NCI-H2029 treated with DMSO at 0.1 percent for 48 hours (cell line): Measurements from ENCODE around the gene FIZ1.
A peak's percentile ranks its signal among the peaks of the same experiment; 100 is the strongest.
"Not testable (repeated sequence)": the region's sequence is repeated elsewhere in the genome, so short reads cannot be mapped to it uniquely, and the experiment has no call there.

Source experiments
- DNase-seq: peaks from one replicate; lab custom pipeline; 2025; lab: John Stamatoyannopoulos, UW

FIZ1 gene

GRCh38 chr19:55576746-55577145, 22.6 kb downstream of the FIZ1 start:
- DNase-seq = no peak

- not testable (repeated sequence) for DNase-seq
Observed at GRCh38 chr19:55573929-55574328, 25.4 kb downstream of the FIZ1 start.

- DNase-seq = not testable (repeated sequence)
Observed at GRCh38 chr19:55569477-55569876, 29.8 kb downstream of the FIZ1 start.

GRCh38 chr19:55567708-55568328, 31.5 kb downstream of the FIZ1 start:
- DNase-seq = no peak

GRCh38 chr19:55566823-55567222, 32.5 kb downstream of the FIZ1 start:
- DNase-seq = no peak

- DNase-seq = peak; percentile 23
Observed at GRCh38 chr19:55563261-55563690, 36.0 kb downstream of the FIZ1 start.

- no peak for DNase-seq
Observed at GRCh38 chr19:55559684-55560083, 39.6 kb downstream of the FIZ1 start.

GRCh38 chr19:55554741-55555152, 44.6 kb downstream of the FIZ1 start:
- DNase-seq = peak; percentile 36

- DNase-seq = no peak
Observed at GRCh38 chr19:55554302-55554701, 45.0 kb downstream of the FIZ1 start.

- no peak for DNase-seq
Observed at GRCh38 chr19:55553217-55554182, 45.8 kb downstream of the FIZ1 start.

GRCh38 chr19:55552620-55553019, 46.7 kb downstream of the FIZ1 start:
- no peak for DNase-seq

- DNase-seq = no peak
Observed at GRCh38 chr19:55552206-55552605, 47.1 kb downstream of the FIZ1 start.

- no peak for DNase-seq
Observed at GRCh38 chr19:55550321-55550650, 49.0 kb downstream of the FIZ1 start.

- DNase-seq = no peak
Observed at GRCh38 chr19:55549500-55550320, 49.6 kb downstream of the FIZ1 start.

GRCh38 chr19:55546822-55547614, 52.3 kb downstream of the FIZ1 start:
- DNase-seq = peak; percentile 5

- no peak for DNase-seq
Observed at GRCh38 chr19:55546011-55546410, 53.3 kb downstream of the FIZ1 start.

- DNase-seq = no peak
Observed at GRCh38 chr19:55545443-55545842, 53.9 kb downstream of the FIZ1 start, which contains the start of gene SBK3. Gene SBK3 (minus strand): TSS chr19:55545543. CDS start chr19:55545543, 0 bp downstream.

GRCh38 chr19:55544776-55545439, 54.4 kb downstream of the FIZ1 start:
- no peak for DNase-seq

GRCh38 chr19:55544014-55544413, 55.3 kb downstream of the FIZ1 start:
- DNase-seq = no peak

- no peak for DNase-seq
Observed at GRCh38 chr19:55543567-55543966, 55.8 kb downstream of the FIZ1 start.

- no peak for DNase-seq
Observed at GRCh38 chr19:55542292-55542855, 56.9 kb downstream of the FIZ1 start.
